HEK293 (cell line): ENCODE measurements around the gene SAMD4B.
A peak's percentile ranks its signal among the peaks of the same experiment; 100 is the strongest.

Experiments
- CTCF ChIA-PET: fragments of 350-600 bp; formaldehyde crosslinking; extraction: SDS; loops from one replicate; lab custom pipeline; 2021; ENCODE audit warnings: antibody characterized with exemption; lab: Yijun Ruan, JAX
- POLR2A ChIA-PET: fragments of 300-600 bp; formaldehyde crosslinking; extraction: SDS; loops from one replicate; lab custom pipeline; 2020; ENCODE audit warnings: antibody characterized with exemption, inconsistent platforms; lab: Yijun Ruan, JAX
- H3K27ac ChIP-seq: fragments of 200-500 bp; sonication (Bioruptor generic); 2 replicates; pipeline ENCODE4 v1.5.1; 2014; ENCODE audit warnings: low read depth, low read length, control low read depth, inconsistent platforms; ENCODE audit errors: extremely low read depth
- H3K36me3 ChIP-seq, 2 experiments: fragments of 200-500 bp in 1 of 2; sonication (Bioruptor generic) in 1 of 2; 1 replicate in 1 of 2; 2 replicates in 1 of 2; pipeline ENCODE4 v1.5.1; 2014 to 2017; ENCODE audit warnings: inconsistent platforms in 2 of 2, low read length in 2 of 2; ENCODE audit not compliant: control insufficient read depth in 2 of 2, insufficient read depth in 1 of 2
- H3K4me1 ChIP-seq: fragments of 200-500 bp; sonication (Bioruptor generic); 2 replicates; pipeline ENCODE4 v1.5.1; 2014; ENCODE audit warnings: mild to moderate bottlenecking, low read length, inconsistent platforms; ENCODE audit not compliant: control insufficient read depth, insufficient read depth
- H3K4me3 ChIP-seq: 2 replicates; pipeline ENCODE4 v1.5.1; 2011; ENCODE audit warnings: low read depth, mild to moderate bottlenecking, control low read depth, low read length, moderate library complexity
- H3K9me3 ChIP-seq: fragments of 200-500 bp; sonication (Bioruptor generic); 2 replicates; pipeline ENCODE4 v1.5.1; 2014; ENCODE audit warnings: low read depth, low read length, inconsistent platforms; ENCODE audit not compliant: control insufficient read depth, insufficient read depth
- GLIS2 ChIP-seq: fragments of 450-650 bp; formaldehyde crosslinking; IDR thresholded peaks from 2 replicates; pipeline ENCODE4 v1.5.1; 2016; ENCODE audit warnings: missing biosample characterization, missing genetic modification characterization
- KLF1 ChIP-seq: fragments of 450-650 bp; formaldehyde crosslinking; IDR thresholded peaks from 2 replicates; pipeline ENCODE4 v1.5.1; 2016; ENCODE audit warnings: missing biosample characterization, missing genetic modification characterization
- KLF16 ChIP-seq: fragments of 450-650 bp; formaldehyde crosslinking; IDR thresholded peaks from 2 replicates; pipeline ENCODE4 v1.5.1; 2017; ENCODE audit warnings: missing biosample characterization, missing genetic modification characterization
- KLF9 ChIP-seq: fragments of 450-650 bp; formaldehyde crosslinking; IDR thresholded peaks from 2 replicates; pipeline ENCODE4 v1.5.1; 2016; ENCODE audit warnings: missing biosample characterization, missing genetic modification characterization, low read depth
- PRDM2 ChIP-seq: fragments of 450-650 bp; formaldehyde crosslinking; IDR thresholded peaks from 2 replicates; pipeline ENCODE4 v1.5.1; 2016; ENCODE audit warnings: missing biosample characterization, missing genetic modification characterization, borderline replicate concordance
- REPIN1 ChIP-seq: fragments of 450-650 bp; formaldehyde crosslinking; IDR thresholded peaks from 2 replicates; pipeline ENCODE4 v1.5.1; 2017; ENCODE audit warnings: missing biosample characterization, missing genetic modification characterization, low read depth
- SP7 ChIP-seq: fragments of 450-650 bp; formaldehyde crosslinking; IDR thresholded peaks from 2 replicates; pipeline ENCODE4 v1.5.1; 2016; ENCODE audit warnings: missing biosample characterization, missing genetic modification characterization
- TCF7L2 ChIP-seq: IDR thresholded peaks from 2 replicates; pipeline ENCODE4 v1.6.1; 2011; ENCODE audit warnings: low read depth, mild to moderate bottlenecking, inconsistent platforms, low read length, moderate library complexity, borderline replicate concordance
- YY2 ChIP-seq: fragments of 450-650 bp; formaldehyde crosslinking; IDR thresholded peaks from 2 replicates; pipeline ENCODE4 v1.5.1; 2016; ENCODE audit warnings: missing biosample characterization, missing genetic modification characterization
- ZBTB17 ChIP-seq: fragments of 450-650 bp; formaldehyde crosslinking; IDR thresholded peaks from 2 replicates; pipeline ENCODE4 v1.5.1; 2016; ENCODE audit warnings: missing biosample characterization, missing genetic modification characterization
- ZBTB48 ChIP-seq: fragments of 450-650 bp; formaldehyde crosslinking; IDR thresholded peaks from 2 replicates; pipeline ENCODE4 v1.5.1; 2016; ENCODE audit warnings: missing biosample characterization, missing genetic modification characterization
- ZFP3 ChIP-seq: fragments of 450-650 bp; formaldehyde crosslinking; IDR thresholded peaks from 2 replicates; pipeline ENCODE4 v1.5.1; 2016; ENCODE audit warnings: low read depth, missing biosample characterization, missing genetic modification characterization
- ZIC2 ChIP-seq: fragments of 450-650 bp; formaldehyde crosslinking; IDR thresholded peaks from 2 replicates; pipeline ENCODE4 v1.5.1; 2016; ENCODE audit warnings: missing biosample characterization, missing genetic modification characterization
- ZNF169 ChIP-seq: fragments of 450-650 bp; formaldehyde crosslinking; IDR thresholded peaks from 2 replicates; pipeline ENCODE4 v1.5.1; 2016; ENCODE audit warnings: missing biosample characterization, missing genetic modification characterization
- ZNF24 ChIP-seq: fragments of 450-650 bp; formaldehyde crosslinking; IDR thresholded peaks from 2 replicates; pipeline ENCODE4 v1.5.1; 2016; ENCODE audit warnings: missing biosample characterization, missing genetic modification characterization
- ZNF274 ChIP-seq, 2 experiments: fragments of 200-500 bp in 1 of 2; fragments of 450-650 bp in 1 of 2; sonication (Bioruptor generic) in 1 of 2; formaldehyde crosslinking in 1 of 2; IDR thresholded peaks; 2 replicates each; pipeline versions ENCODE4 v1.5.1 to v1.6.1; 2014 to 2016; ENCODE audit warnings: borderline replicate concordance in 1 of 2, inconsistent platforms in 1 of 2, low read length in 1 of 2, missing biosample characterization in 1 of 2, missing genetic modification characterization in 1 of 2
- ZNF350 ChIP-seq: fragments of 450-650 bp; formaldehyde crosslinking; IDR thresholded peaks from 2 replicates; pipeline ENCODE4 v1.5.0; 2017; ENCODE audit warnings: missing biosample characterization, mild to moderate bottlenecking, missing genetic modification characterization
- ZNF394 ChIP-seq: fragments of 450-650 bp; formaldehyde crosslinking; IDR thresholded peaks from 2 replicates; pipeline ENCODE4 v1.5.1; 2016; ENCODE audit warnings: missing biosample characterization, missing genetic modification characterization, mild to moderate bottlenecking, moderate library complexity, borderline replicate concordance
- ZNF423 ChIP-seq: fragments of 450-650 bp; formaldehyde crosslinking; IDR thresholded peaks from 2 replicates; pipeline ENCODE4 v1.5.1; 2016; ENCODE audit warnings: missing biosample characterization, missing genetic modification characterization
- ZNF624 ChIP-seq: fragments of 450-650 bp; formaldehyde crosslinking; IDR thresholded peaks from 2 replicates; pipeline ENCODE4 v1.5.1; 2017; ENCODE audit warnings: missing biosample characterization, missing genetic modification characterization
- ZNF76 ChIP-seq: fragments of 450-650 bp; formaldehyde crosslinking; IDR thresholded peaks from 2 replicates; pipeline ENCODE4; 2016; ENCODE audit warnings: low read depth, missing biosample characterization, missing genetic modification characterization, borderline replicate concordance
- ZNF843 ChIP-seq: fragments of 450-650 bp; formaldehyde crosslinking; IDR thresholded peaks from 2 replicates; pipeline ENCODE4 v1.5.1; 2016; ENCODE audit warnings: missing biosample characterization, missing genetic modification characterization
- TF ChIP-seq, protein P1 (sequence below): fragments of 450-650 bp; formaldehyde crosslinking; IDR thresholded peaks from 2 replicates; pipeline ENCODE4; 2016; ENCODE audit warnings: missing biosample characterization, missing genetic modification characterization
- TF ChIP-seq, protein P2 (sequence below): fragments of 450-650 bp; formaldehyde crosslinking; IDR thresholded peaks from 2 replicates; pipeline ENCODE4 v1.5.1; 2016; ENCODE audit warnings: missing biosample characterization, missing genetic modification characterization
- TF ChIP-seq, protein P3 (sequence below): fragments of 450-650 bp; formaldehyde crosslinking; IDR thresholded peaks from 2 replicates; pipeline ENCODE4 v1.5.1; 2016; ENCODE audit warnings: missing biosample characterization, missing genetic modification characterization

Gene SAMD4B

GRCh38 chr19:39412867-39413271, 70.6 kb downstream of the SAMD4B start (continued):
- TF ChIP-seq ZFP3 (tag by site-specific recombination) (no peak), ZNF274 (IDR thresholded peaks at IDR 0.05; ENCODE audit: low read length) (no peak), ZNF274 (tag by site-specific recombination; IDR thresholded peaks at IDR 0.05; ENCODE audit: borderline replicate concordance) (no peak), ZNF423 (tag by site-specific recombination) (no peak), ZNF394 (tag by site-specific recombination) (no peak), YY2 (tag by site-specific recombination) (0 out of 2 replicates have a peak, but pooled peaks have one; percentile 0), ZBTB17 (tag by site-specific recombination) (no peak), KLF1 (tag by site-specific recombination) (no peak)

GRCh38 chr19:39413272-39413910, 71.2 kb downstream of the SAMD4B start:
- H3K4me3 ChIP-seq, result peak overlapping the region; percentile 69
- peak overlapping the region; percentile 91 for H3K27ac ChIP-seq
- H3K4me1 ChIP-seq, result peaks cover 31% of the 10 kb centered on the region
- ChIA-PET POLR2A (interaction anchor here (1.1 to 2.3 kb wide), 7 partner anchors 11 to 32 kb away, joined by 3 to 68 read pairs (median 12); partner anchors contain the start of genes MED29, PAF1, RPS16 and SUPT5H), CTCF (interaction anchor here (0.6 to 2.6 kb wide), 14 partner anchors 10 to 427 kb away, joined by 3 to 16 read pairs (median 3); partner anchors contain the start of genes MED29, PAF1 and RPS16)
- peaks cover 29 to 33% of the 10 kb centered on the region in 2 experiments; a peak in 2 of 3 replicates for H3K36me3 ChIP-seq
- no peaks in the 10 kb centered on the region for H3K9me3 ChIP-seq
- TF ChIP-seq ZNF843, result 0 out of 2 replicates have a peak, but pooled peaks have one; percentile 14
- peak; percentile 72 for TF ChIP-seq ZNF423 (tag by site-specific recombination)
- peak; percentile 47; the same call in 1 of the 2 replicates for TF ChIP-seq KLF16 (tag by site-specific recombination)
- TF ChIP-seq ZNF169 (tag by site-specific recombination), result peak; percentile 62; the same call in 1 of the 2 replicates
- no peak for TF ChIP-seq TCF7L2
- peak; percentile 79 for TF ChIP-seq ZIC2 (tag by site-specific recombination)
- TF ChIP-seq KLF9 (tag by site-specific recombination), result peak; percentile 92
- TF ChIP-seq ZNF350 (tag by site-specific recombination), result no peak
- no peak for TF ChIP-seq PRDM2 (tag by site-specific recombination)
- TF ChIP-seq, protein P1, sequence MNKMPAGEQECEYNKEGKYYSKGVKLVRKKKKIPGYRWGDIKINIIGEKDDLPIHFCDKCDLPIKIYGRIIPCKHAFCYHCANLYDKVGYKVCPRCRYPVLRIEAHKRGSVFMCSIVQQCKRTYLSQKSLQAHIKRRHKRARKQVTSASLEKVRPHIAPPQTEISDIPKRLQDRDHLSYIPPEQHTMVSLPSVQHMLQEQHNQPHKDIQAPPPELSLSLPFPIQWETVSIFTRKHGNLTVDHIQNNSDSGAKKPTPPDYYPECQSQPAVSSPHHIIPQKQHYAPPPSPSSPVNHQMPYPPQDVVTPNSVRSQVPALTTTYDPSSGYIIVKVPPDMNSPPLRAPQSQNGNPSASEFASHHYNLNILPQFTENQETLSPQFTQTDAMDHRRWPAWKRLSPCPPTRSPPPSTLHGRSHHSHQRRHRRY, result 0 out of 2 replicates have a peak, but pooled peaks have one; percentile 26
- peak; percentile 100 for TF ChIP-seq ZBTB48 (tag by site-specific recombination)
- TF ChIP-seq GLIS2, result peak; percentile 96
- no peak for TF ChIP-seq REPIN1 (tag by site-specific recombination)
- peak; percentile 91 for TF ChIP-seq ZNF76
- TF ChIP-seq, protein P2, sequence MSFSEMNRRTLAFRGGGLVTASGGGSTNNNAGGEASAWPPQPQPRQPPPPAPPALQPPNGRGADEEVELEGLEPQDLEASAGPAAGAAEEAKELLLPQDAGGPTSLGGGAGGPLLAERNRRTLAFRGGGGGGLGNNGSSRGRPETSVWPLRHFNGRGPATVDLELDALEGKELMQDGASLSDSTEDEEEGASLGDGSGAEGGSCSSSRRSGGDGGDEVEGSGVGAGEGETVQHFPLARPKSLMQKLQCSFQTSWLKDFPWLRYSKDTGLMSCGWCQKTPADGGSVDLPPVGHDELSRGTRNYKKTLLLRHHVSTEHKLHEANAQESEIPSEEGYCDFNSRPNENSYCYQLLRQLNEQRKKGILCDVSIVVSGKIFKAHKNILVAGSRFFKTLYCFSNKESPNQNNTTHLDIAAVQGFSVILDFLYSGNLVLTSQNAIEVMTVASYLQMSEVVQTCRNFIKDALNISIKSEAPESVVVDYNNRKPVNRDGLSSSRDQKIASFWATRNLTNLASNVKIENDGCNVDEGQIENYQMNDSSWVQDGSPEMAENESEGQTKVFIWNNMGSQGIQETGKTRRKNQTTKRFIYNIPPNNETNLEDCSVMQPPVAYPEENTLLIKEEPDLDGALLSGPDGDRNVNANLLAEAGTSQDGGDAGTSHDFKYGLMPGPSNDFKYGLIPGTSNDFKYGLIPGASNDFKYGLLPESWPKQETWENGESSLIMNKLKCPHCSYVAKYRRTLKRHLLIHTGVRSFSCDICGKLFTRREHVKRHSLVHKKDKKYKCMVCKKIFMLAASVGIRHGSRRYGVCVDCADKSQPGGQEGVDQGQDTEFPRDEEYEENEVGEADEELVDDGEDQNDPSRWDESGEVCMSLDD, result peak; percentile 48
- TF ChIP-seq, protein P3, sequence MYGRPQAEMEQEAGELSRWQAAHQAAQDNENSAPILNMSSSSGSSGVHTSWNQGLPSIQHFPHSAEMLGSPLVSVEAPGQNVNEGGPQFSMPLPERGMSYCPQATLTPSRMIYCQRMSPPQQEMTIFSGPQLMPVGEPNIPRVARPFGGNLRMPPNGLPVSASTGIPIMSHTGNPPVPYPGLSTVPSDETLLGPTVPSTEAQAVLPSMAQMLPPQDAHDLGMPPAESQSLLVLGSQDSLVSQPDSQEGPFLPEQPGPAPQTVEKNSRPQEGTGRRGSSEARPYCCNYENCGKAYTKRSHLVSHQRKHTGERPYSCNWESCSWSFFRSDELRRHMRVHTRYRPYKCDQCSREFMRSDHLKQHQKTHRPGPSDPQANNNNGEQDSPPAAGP (tag by site-specific recombination), result peak; percentile 73
- no peak for TF ChIP-seq ZNF24 (tag by site-specific recombination)
- peak; percentile 39; the same call in 1 of the 2 replicates for TF ChIP-seq SP7 (tag by site-specific recombination)
- TF ChIP-seq ZNF624 (tag by site-specific recombination), result no peak
